ENCODE results near the gene ALPL.
"Not testable (repeated sequence)": the region's sequence is repeated elsewhere in the genome, so short reads cannot be mapped to it uniquely, and the experiment has no call there.

Gene ALPL

DNA sequence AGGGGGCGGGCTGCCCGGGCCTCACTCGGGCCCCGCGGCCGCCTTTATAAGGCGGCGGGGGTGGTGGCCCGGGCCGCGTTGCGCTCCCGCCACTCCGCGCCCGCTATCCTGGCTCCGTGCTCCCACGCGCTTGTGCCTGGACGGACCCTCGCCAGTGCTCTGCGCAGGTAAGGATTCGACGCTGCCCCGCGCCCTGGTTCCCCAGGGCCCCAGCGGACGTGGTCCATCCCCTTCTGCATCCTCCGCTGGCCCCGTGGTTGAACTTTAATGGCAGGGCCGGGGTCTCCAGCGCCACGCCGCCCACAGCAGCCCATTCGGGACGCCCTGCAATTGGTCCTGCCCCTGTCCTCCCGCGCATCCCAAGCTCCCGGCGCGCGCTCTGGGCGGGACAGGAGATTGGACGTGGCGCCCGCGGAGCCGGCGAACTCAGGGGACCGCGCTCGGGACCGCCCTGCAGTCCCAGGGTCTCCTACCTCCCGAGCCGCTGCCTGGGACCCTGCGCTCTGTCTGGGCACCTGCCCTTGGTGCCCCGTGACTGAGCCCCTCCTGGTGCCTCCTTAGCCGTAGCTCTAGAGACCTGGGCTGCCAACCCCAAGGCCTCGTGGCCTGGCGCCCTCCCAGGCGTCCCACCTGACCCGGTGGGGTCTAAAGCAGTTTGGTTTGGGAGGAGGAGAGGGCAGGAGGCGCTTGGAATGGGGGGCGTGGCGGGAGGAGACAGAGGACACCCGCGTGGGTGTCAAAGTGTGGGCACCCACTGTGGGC lies at the start of gene ALPL:
Gene ALPL (plus strand): TSS at position 73 of the 762 bp plus-strand sequence. CDS start 44,659 bp downstream, outside the sequence.
- peaks cover 14% of the 10 kb centered on the region for H3F3A ChIP-seq (ENCODE audit: insufficient read depth)
- no peaks in the 10 kb centered on the region for H3K9me3 ChIP-seq (ENCODE audit: insufficient read depth, low read length)
- H4K20me1 ChIP-seq (ENCODE audit: low read depth, low read length), result no peaks in the 10 kb centered on the region
- peak within 1 kb of the TSS; percentile 59 for H3K9ac ChIP-seq (ENCODE audit: low read length)
- H3K79me2 ChIP-seq (ENCODE audit: insufficient read depth, low read length), result peaks cover 16% of the 10 kb centered on the region
- peak within 1 kb of the TSS; percentile 50 for H3K4me3 ChIP-seq (ENCODE audit: insufficient read depth, low read length, poor library complexity, severe bottlenecking)
- H3K27ac ChIP-seq (ENCODE audit: low read depth, low read length), result peak within 1 kb of the TSS; percentile 98
- no peak for TF ChIP-seq EZH2phosphoT487 (conservative IDR thresholded peaks at IDR 0.05; ENCODE audit: low read length)
- TF ChIP-seq, protein P1, sequence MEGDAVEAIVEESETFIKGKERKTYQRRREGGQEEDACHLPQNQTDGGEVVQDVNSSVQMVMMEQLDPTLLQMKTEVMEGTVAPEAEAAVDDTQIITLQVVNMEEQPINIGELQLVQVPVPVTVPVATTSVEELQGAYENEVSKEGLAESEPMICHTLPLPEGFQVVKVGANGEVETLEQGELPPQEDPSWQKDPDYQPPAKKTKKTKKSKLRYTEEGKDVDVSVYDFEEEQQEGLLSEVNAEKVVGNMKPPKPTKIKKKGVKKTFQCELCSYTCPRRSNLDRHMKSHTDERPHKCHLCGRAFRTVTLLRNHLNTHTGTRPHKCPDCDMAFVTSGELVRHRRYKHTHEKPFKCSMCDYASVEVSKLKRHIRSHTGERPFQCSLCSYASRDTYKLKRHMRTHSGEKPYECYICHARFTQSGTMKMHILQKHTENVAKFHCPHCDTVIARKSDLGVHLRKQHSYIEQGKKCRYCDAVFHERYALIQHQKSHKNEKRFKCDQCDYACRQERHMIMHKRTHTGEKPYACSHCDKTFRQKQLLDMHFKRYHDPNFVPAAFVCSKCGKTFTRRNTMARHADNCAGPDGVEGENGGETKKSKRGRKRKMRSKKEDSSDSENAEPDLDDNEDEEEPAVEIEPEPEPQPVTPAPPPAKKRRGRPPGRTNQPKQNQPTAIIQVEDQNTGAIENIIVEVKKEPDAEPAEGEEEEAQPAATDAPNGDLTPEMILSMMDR (IDR thresholded peaks at IDR 0.05; ENCODE audit: insufficient read depth, low read length, poor library complexity, severe bottlenecking), result no peak
- no peaks in the 10 kb centered on the region for H3K27me3 ChIP-seq (ENCODE audit: low read length)
- H2AFZ ChIP-seq (ENCODE audit: low read depth, low read length, severe bottlenecking), result peak within 1 kb of the TSS; percentile 80
- no peaks in the 10 kb centered on the region for H3K9me2 ChIP-seq (replicated peaks; ENCODE audit: insufficient read depth, low read length)
- peak within 1 kb of the TSS; percentile 65 for H3K4me2 ChIP-seq (ENCODE audit: low read depth, low read length, poor library complexity, severe bottlenecking)
- H3K36me3 ChIP-seq (ENCODE audit: low read length), result no peaks in the 10 kb centered on the region

DNA sequence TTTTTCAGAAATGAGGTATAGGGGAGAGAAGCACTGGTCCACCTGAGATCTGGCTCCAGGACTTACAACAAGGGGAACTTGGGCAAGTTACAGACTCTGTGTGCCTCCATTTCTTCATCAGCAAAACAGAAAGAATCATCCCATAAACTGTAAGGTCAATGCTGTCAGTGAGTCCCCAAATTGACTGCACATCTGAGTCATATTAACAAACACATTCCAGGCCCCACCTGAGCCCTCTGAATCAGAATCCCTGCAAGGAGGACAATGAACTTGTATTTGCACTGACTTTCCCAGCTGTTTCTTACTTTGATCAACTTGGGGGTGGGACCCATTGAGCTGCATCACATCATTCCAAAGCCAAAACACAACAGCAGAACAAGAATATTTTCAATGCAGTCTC lies 44.1 kb upstream of the ALPL start:
- not testable (repeated sequence) for H3K4me3 ChIP-seq (ENCODE audit: insufficient read depth, low read length, poor library complexity, severe bottlenecking); H4K20me1 ChIP-seq (ENCODE audit: low read depth, low read length); H3K9me3 ChIP-seq (ENCODE audit: insufficient read depth, low read length); H3K9ac ChIP-seq (ENCODE audit: low read length); H3F3A ChIP-seq (ENCODE audit: insufficient read depth); H3K9me2 ChIP-seq (replicated peaks; ENCODE audit: insufficient read depth, low read length); H3K27ac ChIP-seq (ENCODE audit: low read depth, low read length); H3K4me2 ChIP-seq (ENCODE audit: low read depth, low read length, poor library complexity, severe bottlenecking); H3K27me3 ChIP-seq (ENCODE audit: low read length); H3K79me2 ChIP-seq (ENCODE audit: insufficient read depth, low read length); H3K36me3 ChIP-seq (ENCODE audit: low read length); H2AFZ ChIP-seq (ENCODE audit: low read depth, low read length, severe bottlenecking)

DNA sequence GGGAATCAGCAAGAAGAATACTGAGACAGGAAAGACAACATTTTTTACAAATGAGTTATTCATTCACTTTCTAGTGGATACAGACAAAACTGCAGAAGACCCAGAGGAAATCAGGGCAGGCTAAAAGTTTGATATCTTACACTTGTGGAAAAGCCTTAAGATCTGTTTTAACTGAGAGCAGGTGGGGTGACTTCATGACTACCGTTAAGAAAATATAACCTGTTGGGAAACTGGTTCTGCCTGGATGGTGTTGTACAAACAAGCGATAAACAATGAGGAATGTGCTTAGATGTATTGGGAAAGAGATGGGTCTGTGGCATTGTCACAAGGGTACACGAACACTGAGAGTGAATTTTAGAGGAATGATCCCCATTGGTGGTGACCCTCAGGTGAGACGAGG lies 41.3 kb upstream of the ALPL start:
- not testable (repeated sequence) for H2AFZ ChIP-seq (ENCODE audit: low read depth, low read length, severe bottlenecking); H3K4me3 ChIP-seq (ENCODE audit: insufficient read depth, low read length, poor library complexity, severe bottlenecking); H3K27me3 ChIP-seq (ENCODE audit: low read length); H3K9ac ChIP-seq (ENCODE audit: low read length); H4K20me1 ChIP-seq (ENCODE audit: low read depth, low read length); H3K79me2 ChIP-seq (ENCODE audit: insufficient read depth, low read length); H3K4me2 ChIP-seq (ENCODE audit: low read depth, low read length, poor library complexity, severe bottlenecking); H3K9me2 ChIP-seq (replicated peaks; ENCODE audit: insufficient read depth, low read length); H3F3A ChIP-seq (ENCODE audit: insufficient read depth); H3K27ac ChIP-seq (ENCODE audit: low read depth, low read length); H3K9me3 ChIP-seq (ENCODE audit: insufficient read depth, low read length); H3K36me3 ChIP-seq (ENCODE audit: low read length)

DNA sequence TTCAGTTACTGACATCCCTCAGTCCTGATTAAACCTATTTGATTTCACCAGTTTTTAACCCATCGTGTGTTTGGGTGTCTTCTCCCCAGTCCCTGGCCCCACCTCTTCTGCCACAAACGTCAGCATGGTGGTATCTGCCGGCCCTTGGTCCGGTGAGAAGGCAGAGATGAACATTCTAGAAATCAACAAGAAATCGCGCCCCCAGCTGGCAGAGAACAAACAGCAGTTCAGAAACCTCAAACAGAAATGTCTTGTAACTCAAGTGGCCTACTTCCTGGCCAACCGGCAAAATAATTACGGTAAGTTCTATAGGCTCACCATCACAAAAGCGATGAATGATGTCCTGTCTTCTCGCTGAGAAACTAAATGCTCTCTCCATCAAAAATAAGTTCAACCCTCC lies 40.6 kb upstream of the ALPL start:
- Histone ChIP-seq H3K79me2 (ENCODE audit: insufficient read depth, low read length) (no peaks in the 10 kb centered on the region), H3K4me2 (ENCODE audit: low read depth, low read length, poor library complexity, severe bottlenecking) (no peak overlapping the region), H3K9ac (ENCODE audit: low read length) (no peak overlapping the region), H3K27ac (ENCODE audit: low read depth, low read length) (no peak overlapping the region), H4K20me1 (ENCODE audit: low read depth, low read length) (no peaks in the 10 kb centered on the region), H2AFZ (ENCODE audit: low read depth, low read length, severe bottlenecking) (no peak overlapping the region), H3F3A (ENCODE audit: insufficient read depth) (no peaks in the 10 kb centered on the region), H3K36me3 (ENCODE audit: low read length) (no peaks in the 10 kb centered on the region), H3K9me3 (ENCODE audit: insufficient read depth, low read length) (no peaks in the 10 kb centered on the region), H3K9me2 (replicated peaks; ENCODE audit: insufficient read depth, low read length) (no peaks in the 10 kb centered on the region), H3K4me3 (ENCODE audit: insufficient read depth, low read length, poor library complexity, severe bottlenecking) (no peak overlapping the region), H3K27me3 (ENCODE audit: low read length) (no peaks in the 10 kb centered on the region)
- TF ChIP-seq, protein P1 (IDR thresholded peaks at IDR 0.05; ENCODE audit: insufficient read depth, low read length, poor library complexity, severe bottlenecking), result no peak
- no peak for TF ChIP-seq EZH2phosphoT487 (conservative IDR thresholded peaks at IDR 0.05; ENCODE audit: low read length)
